H1 (cell line): ENCODE measurements around the gene HTD2. TPM values are rescaled to one million over a fixed set of nuclear protein-coding genes. Genes with fewer than 3 reads are reported as not detected.

Source experiments
- CTCF ChIA-PET: fragments of 300-600 bp; sonication (Branson Sonifier 250); formaldehyde crosslinking; loops from one replicate; lab custom pipeline; 2021; ENCODE audit not compliant: partially characterized antibody; lab: Charles Lee
- POLR2A ChIA-PET: fragments of 300-600 bp; sonication (Branson Sonifier 250); formaldehyde crosslinking; loops from one replicate; lab custom pipeline; 2021; ENCODE audit warnings: inconsistent platforms; ENCODE audit not compliant: partially characterized antibody; lab: Charles Lee
- DNase-seq, 2 experiments: peaks; one replicate each; pipeline versions ENCODE4 v3.0.0 to v3.0.0-alpha.2; 2010 to 2022; ENCODE audit warnings: low spot score in 2 of 2, low read depth in 1 of 2, mixed read lengths in 1 of 2
- FAIRE-seq: peaks from 2 replicates; lab custom pipeline; 2011; peaks lifted over from hg19 to GRCh38; lab: Jason Lieb, UNC
- H2AFZ ChIP-seq: 2 replicates; pipeline ENCODE4 v1.8.1; 2012; ENCODE audit warnings: low read length, inconsistent platforms
- H2AK5ac ChIP-seq: 2 replicates; pipeline ENCODE4 v1.6.1; 2013; ENCODE audit warnings: low read depth, low read length
- H2BK120ac ChIP-seq: replicated peaks from 2 replicates; pipeline ENCODE3; 2013; ENCODE audit warnings: low read depth, low read length, inconsistent platforms
- H2BK12ac ChIP-seq: 2 replicates; pipeline ENCODE4 v1.6.1; 2013; ENCODE audit warnings: low read depth, low read length
- H2BK15ac ChIP-seq: 2 replicates; pipeline ENCODE4 v1.6.1; 2013; ENCODE audit warnings: low read length
- H2BK20ac ChIP-seq: 2 replicates; pipeline ENCODE4 v1.6.1; 2013; ENCODE audit warnings: low read length
- H2BK5ac ChIP-seq: 2 replicates; pipeline ENCODE4 v1.6.1; 2013; ENCODE audit warnings: low read depth, low read length
- H3K14ac ChIP-seq: 2 replicates; pipeline ENCODE4 v1.6.1; 2013; ENCODE audit warnings: inconsistent platforms; ENCODE audit not compliant: insufficient read length
- H3K18ac ChIP-seq: 2 replicates; pipeline ENCODE4 v1.6.1; 2013; ENCODE audit warnings: low read length; ENCODE audit errors: extremely low read depth
- H3K23ac ChIP-seq: 2 replicates; pipeline ENCODE4 v1.6.1; 2013; ENCODE audit warnings: inconsistent platforms; ENCODE audit not compliant: insufficient read length
- H3K23me2 ChIP-seq: 2 replicates; pipeline ENCODE4 v1.6.1; 2013; ENCODE audit warnings: low read depth, low read length
- H3K27ac ChIP-seq: 2 replicates; pipeline ENCODE4 v1.6.1; 2011; ENCODE audit warnings: low read depth, low read length, inconsistent platforms
- H3K27me3 ChIP-seq, 4 experiments: replicated peaks in 1 of 4; 1 replicate in 1 of 4; 2 replicates in 3 of 4; pipeline versions ENCODE4 v1.6.1 to v1.8.1; 2011 to 2013; ENCODE audit warnings: low read length in 3 of 4, mild to moderate bottlenecking in 3 of 4, inconsistent platforms in 2 of 4, mixed read lengths in 2 of 4, moderate library complexity in 1 of 4; ENCODE audit not compliant: control insufficient read depth in 3 of 4, insufficient read depth in 3 of 4; ENCODE audit errors: extremely low read depth in 1 of 4
- H3K36me3 ChIP-seq, 4 experiments: 2 replicates each; pipeline versions ENCODE4 v1.6.1 to v1.8.1; 2011 to 2013; ENCODE audit warnings: mild to moderate bottlenecking in 4 of 4, low read length in 3 of 4, moderate library complexity in 2 of 4, control low read depth in 1 of 4, inconsistent platforms in 1 of 4; ENCODE audit not compliant: insufficient read depth in 4 of 4, control insufficient read depth in 2 of 4
- H3K4ac ChIP-seq: replicated peaks from 2 replicates; pipeline ENCODE3; 2013; ENCODE audit warnings: low read length, low read depth, mixed read lengths, inconsistent platforms; ENCODE audit not compliant: insufficient read length
- H3K4me1 ChIP-seq, 4 experiments: replicated peaks in 1 of 4; 1 replicate in 1 of 4; 2 replicates in 3 of 4; pipeline versions ENCODE4 v1.6.1 to v1.8.1; 2011 to 2013; ENCODE audit warnings: low read length in 3 of 4, inconsistent platforms in 2 of 4, mixed read lengths in 1 of 4; ENCODE audit not compliant: insufficient read depth in 4 of 4, control insufficient read depth in 3 of 4
- H3K4me2 ChIP-seq, 2 experiments: 2 replicates each; pipeline versions ENCODE4 v1.6.1 to v1.8.1; 2011 to 2013; ENCODE audit warnings: low read depth in 2 of 2, low read length in 2 of 2, control low read depth in 1 of 2, inconsistent platforms in 1 of 2, mild to moderate bottlenecking in 1 of 2; ENCODE audit not compliant: insufficient read depth in 1 of 2
- H3K4me3 ChIP-seq, 4 experiments: fragments of 200-600, 300-600 bp in 1 of 4; sonication (generic), shearing (Covaris generic), sonication (Bioruptor Twin) in 1 of 4; 2 replicates each; pipeline versions ENCODE4 v1.5.1 to v1.8.1; 2011 to 2016; ENCODE audit warnings: low read length in 4 of 4, low read depth in 3 of 4, control low read depth in 2 of 4, inconsistent platforms in 2 of 4, mild to moderate bottlenecking in 2 of 4, mixed read lengths in 1 of 4, moderate library complexity in 1 of 4; ENCODE audit not compliant: insufficient read depth in 2 of 4; ENCODE audit errors: extremely low read depth in 1 of 4
- H3K56ac ChIP-seq: replicated peaks from 2 replicates; pipeline ENCODE3; 2013; ENCODE audit warnings: low read depth, mild to moderate bottlenecking, mixed read lengths, low read length, inconsistent platforms; ENCODE audit not compliant: insufficient read length
- H3K79me1 ChIP-seq: 2 replicates; pipeline ENCODE4 v1.6.1; 2013; ENCODE audit warnings: low read depth, low read length, control low read depth
- H3K79me2 ChIP-seq, 2 experiments: 2 replicates each; pipeline versions ENCODE4 v1.6.1 to v1.8.1; 2012 to 2013; ENCODE audit warnings: low read length in 2 of 2, mild to moderate bottlenecking in 2 of 2, inconsistent platforms in 1 of 2; ENCODE audit not compliant: insufficient read depth in 2 of 2, control insufficient read depth in 1 of 2
- H3K9ac ChIP-seq, 4 experiments: replicated peaks in 1 of 4; 1 replicate in 1 of 4; 2 replicates in 3 of 4; pipeline versions ENCODE4 v1.6.1 to v1.8.1; 2011 to 2013; ENCODE audit warnings: low read depth in 3 of 4, low read length in 3 of 4, control low read depth in 2 of 4, mild to moderate bottlenecking in 2 of 4, moderate library complexity in 2 of 4, inconsistent platforms in 1 of 4; ENCODE audit errors: extremely low read depth in 1 of 4
- H3K9me3 ChIP-seq, 2 experiments: 2 replicates each; pipeline versions ENCODE4 v1.6.1 to v1.8.1; 2012 to 2013; ENCODE audit warnings: mild to moderate bottlenecking in 2 of 2, moderate library complexity in 2 of 2, control low read depth in 1 of 2, inconsistent platforms in 1 of 2, low read depth in 1 of 2, low read length in 1 of 2, mixed read lengths in 1 of 2; ENCODE audit not compliant: insufficient read depth in 2 of 2
- H4K20me1 ChIP-seq, 2 experiments: replicated peaks in 1 of 2; 2 replicates each; pipeline versions ENCODE3 to v1.8.1; 2011 to 2013; ENCODE audit warnings: inconsistent platforms in 2 of 2, low read length in 2 of 2, mild to moderate bottlenecking in 1 of 2; ENCODE audit not compliant: insufficient read depth in 2 of 2, control insufficient read depth in 1 of 2
- H4K5ac ChIP-seq: 2 replicates; pipeline ENCODE4 v1.6.1; 2013; ENCODE audit warnings: low read length, low read depth, mixed read lengths, inconsistent platforms; ENCODE audit not compliant: insufficient read length
- H4K8ac ChIP-seq: 2 replicates; pipeline ENCODE4 v1.8.0; 2013; ENCODE audit warnings: mild to moderate bottlenecking, moderate library complexity, low read length, inconsistent platforms; ENCODE audit not compliant: insufficient read depth; ENCODE audit errors: extremely low read depth
- H4K91ac ChIP-seq: replicated peaks from 2 replicates; pipeline ENCODE3; 2013; ENCODE audit warnings: low read length, mixed read lengths, inconsistent platforms; ENCODE audit not compliant: insufficient read length
- BACH1 ChIP-seq: IDR thresholded peaks from 2 replicates; pipeline ENCODE4 v1.6.1; 2012; ENCODE audit warnings: low read length, improper control_type of control experiment
- E2F6 ChIP-seq: IDR thresholded peaks from 2 replicates; pipeline ENCODE4 v1.6.1; 2012; ENCODE audit warnings: inconsistent platforms
- HDAC2 ChIP-seq, 2 experiments: fragments of 300-600 bp in 1 of 2; sonication (generic) in 1 of 2; IDR thresholded peaks; 2 replicates each; pipeline ENCODE4 v1.6.1; 2011 to 2012; ENCODE audit warnings: low read depth in 2 of 2, low read length in 2 of 2, mild to moderate bottlenecking in 2 of 2, moderate library complexity in 2 of 2, borderline replicate concordance in 1 of 2, inconsistent platforms in 1 of 2
- KDM1A ChIP-seq: fragments of 200-600, 300-600 bp; sonication (generic); IDR thresholded peaks from 2 replicates; pipeline ENCODE4 v1.7.1; 2016; ENCODE audit warnings: mild to moderate bottlenecking, low read length, borderline replicate concordance
- POLR2A ChIP-seq, 2 experiments: IDR thresholded peaks; 1 replicate in 1 of 2; 2 replicates in 1 of 2; pipeline ENCODE4 v1.6.1; 2011; ENCODE audit warnings: low read depth in 2 of 2, low read length in 2 of 2, mild to moderate bottlenecking in 2 of 2; ENCODE audit errors: control extremely low read depth in 1 of 2
- SP1 ChIP-seq: IDR thresholded peaks from 2 replicates; pipeline ENCODE4 v1.6.1; 2011; ENCODE audit warnings: low read depth, low read length
- ZNF274 ChIP-seq: IDR thresholded peaks from 2 replicates; pipeline ENCODE4 v1.7.0; 2012; ENCODE audit warnings: low read length, borderline replicate concordance; ENCODE audit errors: extremely low read depth
- WGBS, 2 experiments: shearing (Covaris generic) in 1 of 2; methylation state at CpG; one replicate each; pipeline versions ENCODE4 v1.1.6 to v1.1.7; 2013 to 2015; ENCODE audit warnings: low lambda C conversion rate in 2 of 2, mixed read lengths in 2 of 2, inconsistent platforms in 1 of 2, low coverage in 1 of 2, missing lambda C conversion rate in 1 of 2; ENCODE audit not compliant: insufficient replicate concordance in 2 of 2, insufficient coverage in 1 of 2, insufficient read length in 1 of 2; ENCODE audit errors: extremely low coverage in 1 of 2, missing lambda C conversion rate in 1 of 2; 5-methylcytosine and 5-hydroxymethylcytosine counted together
- polyA plus RNA-seq, 7 experiments: library from polyadenylated mRNA; depleted of rRNA in 3 of 7; stranded (reverse) in 5 of 7; unstranded in 2 of 7; fragments of >200 nt in 5 of 7; fragments of 200-250 nt in 2 of 7; gene quantifications; 1 replicate in 5 of 7; 2 replicates in 1 of 7; 4 replicates in 1 of 7; pipeline versions ENCODE4 v1.2.1 to v1.2.3, GENCODE V29; 2011 to 2013; ENCODE audit warnings: missing spikeins in 2 of 7, mixed read lengths in 2 of 7
- total RNA-seq: library from RNA; stranded (reverse); fragmentation: NEBNext Ultra II Directional; extraction: Animal tissue kit (Norgen Biotek cat#: 25700); gene quantifications from 2 replicates; pipeline ENCODE4 v1.2.1, GENCODE V29; 2021

HTD2 gene
- total and polyA plus RNA-seq, 2 of the 8 experiments (the other 6 are each of a cell fraction or from before 2014, with no cell fraction given): 8.8 to 10.8 TPM

GRCh38 chr3:58321791-58322190, 15.5 kb downstream of the HTD2 start:
- Histone ChIP-seq H2BK20ac (no peak overlapping the region), H3K27ac (peak overlapping the region; percentile 17; the same call in 1 of the 2 replicates), H2BK5ac (0 out of 2 replicates have a peak overlapping the region, but pooled peaks have one; percentile 8), H2BK15ac (no peak overlapping the region), H4K20me1 (peaks cover 0 to 4% of the 10 kb centered on the region in 2 experiments), H3K23me2 (no peaks in the 10 kb centered on the region), H3K18ac (peak overlapping the region; percentile 16; the same call in 1 of the 2 replicates), H3K23ac (no peak overlapping the region), H2BK12ac (0 out of 2 replicates have a peak overlapping the region, but pooled peaks have one; percentile 71), H2AFZ (no peak overlapping the region), H2AK5ac (no peak overlapping the region), H4K91ac (no peak overlapping the region), H3K56ac (no peak overlapping the region), H3K4ac (no peak overlapping the region), H3K4me3 (peak overlapping the region in 1 of 4 experiments; percentile 40; a peak in 1 of 8 replicates), H2BK120ac (no peak overlapping the region), H3K36me3 (peaks cover 3 to 26% (median 17%) of the 10 kb centered on the region in 4 experiments), H3K9ac (no peak overlapping the region), H3K79me1 (no peaks in the 10 kb centered on the region; the same call in 1 of the 2 replicates), H4K5ac (no peak overlapping the region), H3K4me1 (peaks cover 0 to 9% (median 9%) of the 10 kb centered on the region in 4 experiments; a peak in 5 of 7 replicates), H3K79me2 (no peaks in the 10 kb centered on the region), H4K8ac (no peak overlapping the region), H3K4me2 (peak overlapping the region; percentile 39 to 59), H3K27me3 (no peaks in the 10 kb centered on the region), H3K9me3 (no peaks in the 10 kb centered on the region), H3K14ac (no peak overlapping the region)
- FAIRE-seq (no peak), DNase-seq (peak; percentile 46 to 65)
- ChIA-PET POLR2A (interaction anchor here (1.4 to 9.0 kb wide), 5 partner anchors 9 to 99 kb away, joined by 4 to 64 read pairs (median 8); partner anchors contain the start of genes HTD2 and RPP14), CTCF (interaction anchor here (0.6 to 12.7 kb wide), 24 partner anchors 9 to 244 kb away, joined by 3 to 104 read pairs (median 4); partner anchors contain the start of genes HTD2 and RPP14)
- TF ChIP-seq ZNF274 (no peak), POLR2A (IDR thresholded peaks at IDR 0.05; ENCODE audit: control extremely low read depth in 1 of 2, low read depth in 2 of 2, low read length in 2 of 2) (0 out of 3 replicates have a peak, but pooled peaks of 1 of the 2 experiments have one; percentile 23), E2F6 (no peak), KDM1A (no peak), BACH1 (no peak), HDAC2 (IDR thresholded peaks at IDR 0.05; ENCODE audit: borderline replicate concordance in 1 of 2, low read depth in 2 of 2, low read length in 2 of 2) (no peak), SP1 (0 out of 2 replicates have a peak, but pooled peaks have one; percentile 12)
- 25% methylated on average over 7 of the region's 7 CpGs; no CpG with 5 or more reads in 1 of the 2 experiments for WGBS, 2 experiments
